Astrocyte of the spinal cord (primary cell): Measurements from ENCODE around the gene GJD3.

Experiments
- DNase-seq: peaks from one replicate; pipeline ENCODE4 v3.0.0; 2011; ENCODE audit warnings: low read depth, low spot score
- H3K4me3 ChIP-seq: 2 replicates; pipeline ENCODE4 v1.5.1; 2011; ENCODE audit warnings: low read depth, mild to moderate bottlenecking, low read length, moderate library complexity
- CTCF ChIP-seq: IDR thresholded peaks from 2 replicates; pipeline ENCODE4 v1.5.1; 2012; ENCODE audit warnings: low read depth, mild to moderate bottlenecking, low read length, inconsistent platforms
- in situ Hi-C: cut with HindIII; loops from 2 replicates; pipeline ENCODE4 v1.10.0; 2017; ENCODE audit warnings: low sequenced_read_pairs

Gene GJD3

GRCh38 chr17:40350689-40351358, 13.7 kb downstream of the GJD3 start:
- in situ Hi-C loops = no loop called here
- H3K4me3 ChIP-seq = no peak overlapping the region
- TF ChIP-seq CTCF = no peak
- DNase-seq = no peak

DNA sequence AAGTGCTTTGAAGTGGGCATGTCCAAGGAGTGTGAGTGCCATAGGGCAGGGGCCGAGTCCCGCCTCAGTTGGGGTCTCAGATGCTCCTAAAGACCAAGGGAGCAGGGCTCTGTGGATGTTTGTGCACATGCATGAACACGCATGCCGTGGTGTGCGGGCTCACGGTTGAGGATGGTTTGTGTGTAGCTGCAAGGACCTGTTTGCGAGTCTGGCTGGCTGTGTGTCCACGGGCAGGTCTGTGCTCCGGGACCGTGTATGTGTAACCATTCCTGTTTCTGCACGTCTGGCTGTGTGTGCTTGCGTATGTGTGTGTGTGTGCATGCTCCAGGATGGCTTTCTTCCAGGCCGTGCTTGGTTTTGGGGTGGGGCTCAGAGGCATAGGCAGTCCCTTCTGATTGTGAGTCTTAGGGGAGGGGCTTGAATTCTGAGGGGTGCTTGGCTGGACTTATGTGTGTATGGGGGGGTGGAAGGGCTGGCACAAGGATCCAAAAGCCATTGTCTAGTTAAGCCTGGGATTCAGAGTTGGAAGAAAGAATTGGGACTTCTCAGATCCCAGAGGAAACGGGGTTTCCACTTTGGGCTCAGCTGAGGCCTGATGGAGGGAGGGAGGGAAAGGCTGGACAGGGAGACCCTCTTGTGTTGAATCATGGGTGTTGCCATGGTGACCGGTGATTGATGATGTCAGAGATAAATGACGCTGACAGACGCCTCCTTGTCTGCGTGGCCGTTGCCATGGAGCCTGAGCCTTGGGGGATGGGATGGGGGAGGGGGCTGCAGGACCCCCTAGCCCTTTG, 14.4 kb downstream of the GJD3 start:
- H3K4me3 ChIP-seq = no peak overlapping the region
- in situ Hi-C loops = no loop called here

GRCh38 chr17:40349477-40349894, 15.1 kb downstream of the GJD3 start:
- DNase-seq = no peak
- no peak overlapping the region for H3K4me3 ChIP-seq
- in situ Hi-C loops = no loop called here

More for the DNA sequence above, 14.4 kb downstream of the GJD3 start:
- DNase-seq = no peak
- no peak for TF ChIP-seq CTCF

GRCh38 chr17:40348562-40349476, 15.7 kb downstream of the GJD3 start:
- DNase-seq = no peak
- in situ Hi-C loops = no loop called here
- no peak for TF ChIP-seq CTCF
- H3K4me3 ChIP-seq = no peak overlapping the region

More at GRCh38 chr17:40349477-40349894, 15.1 kb downstream of the GJD3 start:
- TF ChIP-seq CTCF = no peak

- DNase-seq = no peak
- no peak for TF ChIP-seq CTCF
- in situ Hi-C loops = no loop called here
- no peak overlapping the region for H3K4me3 ChIP-seq
These were observed 16.4 kb downstream of the GJD3 start for GRCh38 chr17:40348136-40348504.
